ENCODE measurements around the gene RGS7. TPM values are rescaled to one million over a fixed set of nuclear protein-coding genes. Genes with fewer than 3 reads are reported as not detected.

Gene RGS7
- total RNA-seq, 2 experiments from 2014 or later = not detected

GRCh38 chr1:241048622-241049021 is 308.4 kb downstream of the RGS7 start:
- CTCF ChIA-PET = no interaction called here

GRCh38 chr1:241045659-241046058 is 311.3 kb downstream of the RGS7 start:
- H3K27me3 Mint-ChIP-seq = no peaks in the 10 kb centered on the region
- H3K27ac ChIP-seq (ENCODE audit: low read depth in 1 of 2, low read length in 2 of 2) = no peak overlapping the region
- no peaks in the 10 kb centered on the region for H3K9me3 Mint-ChIP-seq
- H3K4me3 Mint-ChIP-seq = no peak overlapping the region
- ChIA-PET CTCF (no interaction called here), POLR2A (no interaction called here)
- no peak overlapping the region for H3K27ac Mint-ChIP-seq
- no peaks in the 10 kb centered on the region for H3K36me3 Mint-ChIP-seq (ENCODE audit: low read depth)
- H3K4me1 Mint-ChIP-seq (ENCODE audit: low read depth) = no peaks in the 10 kb centered on the region
- intact Hi-C loops (cut with DNase I, micrococcal nuclease) = no loop called here
- H3K9me3 ChIP-seq (ENCODE audit: control insufficient read depth in 1 of 2, insufficient read depth in 1 of 2, low read length in 2 of 2) = peaks cover 0 to 5% of the 10 kb centered on the region in 2 experiments
- H3K36me3 ChIP-seq (ENCODE audit: insufficient read depth, low read length) = no peaks in the 10 kb centered on the region
- H3K27me3 ChIP-seq (ENCODE audit: control insufficient read depth in 1 of 2, insufficient read depth in 2 of 2, low read length in 2 of 2) = no peaks in the 10 kb centered on the region
- no peak for DNase-seq
- no peaks in the 10 kb centered on the region for H3K4me1 ChIP-seq (ENCODE audit: insufficient read depth, low read length)
- no peak for TF ChIP-seq CTCF (IDR thresholded peaks at IDR 0.05)
- no peak for ATAC-seq (ENCODE audit: poor library complexity)
- H3K4me3 ChIP-seq (ENCODE audit: low read length) = no peak overlapping the region

More at GRCh38 chr1:241048622-241049021, 308.4 kb downstream of the RGS7 start:
- DNase-seq = no peak
- Mint-ChIP-seq H3K27me3 (no peaks in the 10 kb centered on the region), H3K4me1 (ENCODE audit: low read depth) (no peaks in the 10 kb centered on the region), H3K9me3 (no peaks in the 10 kb centered on the region), H3K4me3 (no peak overlapping the region), H3K27ac (no peak overlapping the region), H3K36me3 (ENCODE audit: low read depth) (no peaks in the 10 kb centered on the region)
- H3K4me3 ChIP-seq (ENCODE audit: low read length) = no peak overlapping the region
- H3K36me3 ChIP-seq (ENCODE audit: insufficient read depth, low read length) = no peaks in the 10 kb centered on the region
- no peak overlapping the region for H3K27ac ChIP-seq (ENCODE audit: low read depth in 1 of 2, low read length in 2 of 2)
- no peaks in the 10 kb centered on the region for H3K27me3 ChIP-seq (ENCODE audit: control insufficient read depth in 1 of 2, insufficient read depth in 2 of 2, low read length in 2 of 2)
- peaks cover 0 to 5% of the 10 kb centered on the region in 2 experiments for H3K9me3 ChIP-seq (ENCODE audit: control insufficient read depth in 1 of 2, insufficient read depth in 1 of 2, low read length in 2 of 2)
- intact Hi-C loops (cut with DNase I, micrococcal nuclease) = no loop called here
- TF ChIP-seq CTCF (IDR thresholded peaks at IDR 0.05) = no peak
- no peaks in the 10 kb centered on the region for H3K4me1 ChIP-seq (ENCODE audit: insufficient read depth, low read length)
- no peak for ATAC-seq (ENCODE audit: poor library complexity)
- POLR2A ChIA-PET = no interaction called here

GRCh38 chr1:241034203-241034936 is 322.6 kb downstream of the RGS7 start:
- ChIA-PET POLR2A (no interaction called here), CTCF (no interaction called here)
- TF ChIP-seq CTCF (IDR thresholded peaks at IDR 0.05) = no peak
- Mint-ChIP-seq H3K4me1 (ENCODE audit: low read depth) (no peaks in the 10 kb centered on the region), H3K27me3 (no peaks in the 10 kb centered on the region), H3K27ac (no peak overlapping the region), H3K4me3 (no peak overlapping the region), H3K36me3 (ENCODE audit: low read depth) (no peaks in the 10 kb centered on the region), H3K9me3 (peaks cover 14% of the 10 kb centered on the region)
- H3K9me3 ChIP-seq (ENCODE audit: control insufficient read depth in 1 of 2, insufficient read depth in 1 of 2, low read length in 2 of 2) = peaks cover 0 to 5% of the 10 kb centered on the region in 2 experiments
- no peak overlapping the region for H3K4me3 ChIP-seq (ENCODE audit: low read length)
- ATAC-seq (ENCODE audit: poor library complexity) (no peak), DNase-seq (no peak)
- no peak overlapping the region for H3K27ac ChIP-seq (ENCODE audit: low read depth in 1 of 2, low read length in 2 of 2)
- no peaks in the 10 kb centered on the region for H3K36me3 ChIP-seq (ENCODE audit: insufficient read depth, low read length)
- intact Hi-C loops (cut with DNase I, micrococcal nuclease) = no loop called here
- no peaks in the 10 kb centered on the region for H3K4me1 ChIP-seq (ENCODE audit: insufficient read depth, low read length)
- no peaks in the 10 kb centered on the region for H3K27me3 ChIP-seq (ENCODE audit: control insufficient read depth in 1 of 2, insufficient read depth in 2 of 2, low read length in 2 of 2)
